Epidermal melanocyte (primary cell): ENCODE measurements around the gene KLHL29.
"Not testable (repeated sequence)": the region's sequence is repeated elsewhere in the genome, so short reads cannot be mapped to it uniquely, and the experiment has no call there.

ENCODE experiments used
- DNase-seq: peaks from one replicate; pipeline ENCODE4 v3.0.0; 2011; ENCODE audit warnings: low spot score; ENCODE audit not compliant: insufficient read length

Gene KLHL29

GRCh38 chr2:23384551-23385343 is at the start of gene KLHL29:
KLHL29 (plus strand) TSS chr2:23385179; CDS start chr2:23562197, 177,018 bp downstream.
- peak; percentile 97 for DNase-seq

- no peak for DNase-seq
These were observed 49.4 kb upstream of the KLHL29 start for GRCh38 chr2:23335550-23335949.

GRCh38 chr2:23342075-23342474 is 42.9 kb upstream of the KLHL29 start:
- DNase-seq, result no peak

GRCh38 chr2:23346029-23346428 is 39.0 kb upstream of the KLHL29 start:
- no peak for DNase-seq

- DNase-seq, result no peak
These were observed 38.2 kb upstream of the KLHL29 start for GRCh38 chr2:23346781-23347180.

GRCh38 chr2:23347471-23348092 is 37.4 kb upstream of the KLHL29 start:
- no peak for DNase-seq

- DNase-seq, result not testable (repeated sequence)
These were observed 36.9 kb upstream of the KLHL29 start for GRCh38 chr2:23348093-23348481.

- no peak for DNase-seq
These were observed 35.5 kb upstream of the KLHL29 start for GRCh38 chr2:23349508-23349907.

GRCh38 chr2:23350041-23350791 is 34.8 kb upstream of the KLHL29 start:
- DNase-seq, result no peak

GRCh38 chr2:23350792-23351355 is 34.1 kb upstream of the KLHL29 start:
- DNase-seq, result no peak

GRCh38 chr2:23351388-23352141 is 33.4 kb upstream of the KLHL29 start:
- peak; percentile 79 for DNase-seq

GRCh38 chr2:23354554-23354953 is 30.4 kb upstream of the KLHL29 start:
- DNase-seq, result no peak

GRCh38 chr2:23355001-23355400 is 30.0 kb upstream of the KLHL29 start:
- DNase-seq, result no peak

GRCh38 chr2:23356711-23357110 is 28.3 kb upstream of the KLHL29 start:
- no peak for DNase-seq

- DNase-seq, result no peak
These were observed 25.1 kb upstream of the KLHL29 start for GRCh38 chr2:23359631-23360567.

GRCh38 chr2:23360571-23361125 is 24.3 kb upstream of the KLHL29 start:
- DNase-seq, result no peak

GRCh38 chr2:23361152-23361551 is 23.8 kb upstream of the KLHL29 start:
- DNase-seq, result no peak

GRCh38 chr2:23363268-23363667 is 21.7 kb upstream of the KLHL29 start:
- DNase-seq, result no peak

- peak; percentile 38 for DNase-seq
These were observed 21.1 kb upstream of the KLHL29 start for GRCh38 chr2:23363831-23364230.

- DNase-seq, result no peak
These were observed 18.3 kb upstream of the KLHL29 start for GRCh38 chr2:23366720-23367119.
